PC-9 (cell line): ENCODE measurements around the gene MUC13.

Source experiments
- EZH2 ChIP-seq: fragments of 200-600 bp; sonication (generic); IDR thresholded peaks from 2 replicates; pipeline ENCODE4 v1.8.0; 2017; ENCODE audit warnings: antibody characterized with exemption, low read depth
- TF ChIP-seq, protein P1 (sequence below): fragments of 200-600 bp; sonication (generic); conservative IDR thresholded peaks from 2 replicates; pipeline ENCODE4 v1.6.1; 2017; ENCODE audit warnings: mixed run types, antibody characterized with exemption, mild to moderate bottlenecking, moderate library complexity

DNA sequence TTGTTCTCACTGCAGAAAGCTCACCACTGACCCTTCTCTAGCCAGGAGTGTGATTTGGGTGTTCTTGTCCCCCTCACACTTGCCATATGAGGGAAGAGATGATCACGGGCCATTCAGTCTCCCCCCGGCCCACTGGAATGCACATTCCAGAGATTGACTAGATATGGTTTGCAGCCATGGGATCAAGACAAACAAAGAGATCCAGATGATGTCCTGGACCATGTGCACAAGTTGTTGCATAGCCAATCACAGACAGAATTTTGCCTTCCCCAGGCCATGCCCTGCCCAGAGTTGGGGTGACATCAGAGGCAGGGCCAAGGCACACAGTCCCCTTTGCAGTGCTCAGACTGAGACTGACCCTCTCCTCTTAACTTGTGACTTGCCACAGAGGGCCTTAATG lies 14.8 kb downstream of the MUC13 start:
- TF ChIP-seq, protein P1, sequence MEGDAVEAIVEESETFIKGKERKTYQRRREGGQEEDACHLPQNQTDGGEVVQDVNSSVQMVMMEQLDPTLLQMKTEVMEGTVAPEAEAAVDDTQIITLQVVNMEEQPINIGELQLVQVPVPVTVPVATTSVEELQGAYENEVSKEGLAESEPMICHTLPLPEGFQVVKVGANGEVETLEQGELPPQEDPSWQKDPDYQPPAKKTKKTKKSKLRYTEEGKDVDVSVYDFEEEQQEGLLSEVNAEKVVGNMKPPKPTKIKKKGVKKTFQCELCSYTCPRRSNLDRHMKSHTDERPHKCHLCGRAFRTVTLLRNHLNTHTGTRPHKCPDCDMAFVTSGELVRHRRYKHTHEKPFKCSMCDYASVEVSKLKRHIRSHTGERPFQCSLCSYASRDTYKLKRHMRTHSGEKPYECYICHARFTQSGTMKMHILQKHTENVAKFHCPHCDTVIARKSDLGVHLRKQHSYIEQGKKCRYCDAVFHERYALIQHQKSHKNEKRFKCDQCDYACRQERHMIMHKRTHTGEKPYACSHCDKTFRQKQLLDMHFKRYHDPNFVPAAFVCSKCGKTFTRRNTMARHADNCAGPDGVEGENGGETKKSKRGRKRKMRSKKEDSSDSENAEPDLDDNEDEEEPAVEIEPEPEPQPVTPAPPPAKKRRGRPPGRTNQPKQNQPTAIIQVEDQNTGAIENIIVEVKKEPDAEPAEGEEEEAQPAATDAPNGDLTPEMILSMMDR: no peak
- no peak for TF ChIP-seq EZH2
